Heart right ventricle (tissue), 16 donors: ENCODE results near the gene PIP5K1C. TPM values are rescaled to one million over a fixed set of nuclear protein-coding genes. Genes with fewer than 3 reads are reported as not detected.

Experiments
- ATAC-seq, 8 donors: fragments of 200-7000 bp; cut with Tn5 transposase; one replicate each; pipeline ENCODE4 v1.9.1; 2020; ENCODE audit warnings: mild to moderate bottlenecking in 8 of 8, moderate library complexity in 8 of 8, moderate number of reproducible peaks in 1 of 8
- DNase-seq, 2 donors: peaks; one replicate each; pipeline ENCODE4 v3.0.0-alpha.2; 2020
- H3K27ac ChIP-seq, 10 donors: fragments of 200-600 bp; sonication (generic) in 2 of 10; one replicate each; pipeline versions ENCODE4 v1.5.0 to v1.8.0; 2020 to 2022; ENCODE audit warnings: mild to moderate bottlenecking in 3 of 10
- H3K27me3 ChIP-seq, 7 donors: fragments of 200-600 bp; one replicate each; pipeline ENCODE4 v1.8.0; 2021 to 2022; ENCODE audit warnings: mild to moderate bottlenecking in 2 of 7
- H3K36me3 ChIP-seq, 9 donors: fragments of 200-600 bp; sonication (generic) in 1 of 9; one replicate each; pipeline versions ENCODE4 v1.5.0 to v1.8.0; 2020 to 2022; ENCODE audit warnings: mild to moderate bottlenecking in 2 of 9
- H3K4me1 ChIP-seq, 9 donors: fragments of 200-600 bp; sonication (generic) in 1 of 9; one replicate each; pipeline versions ENCODE4 v1.5.0 to v1.8.0; 2020 to 2022; ENCODE audit warnings: mild to moderate bottlenecking in 4 of 9
- H3K4me3 ChIP-seq, 10 donors: fragments of 200-600 bp; sonication (generic) in 2 of 10; one replicate each; pipeline versions ENCODE4 v1.5.0 to v1.8.0; 2020 to 2022; ENCODE audit warnings: mild to moderate bottlenecking in 7 of 10, moderate library complexity in 2 of 10
- H3K9me3 ChIP-seq, 11 donors: fragments of 200-600 bp in 10 of 11; sonication (generic) in 2 of 11; one replicate each; pipeline versions ENCODE4 v1.5.0 to v1.8.0; 2013 to 2022; ENCODE audit warnings: mild to moderate bottlenecking in 2 of 11, control low read depth in 1 of 11, moderate library complexity in 1 of 11
- CTCF ChIP-seq, 9 donors: fragments of 200-600 bp; sonication (generic) in 2 of 9; IDR thresholded peaks; one replicate each; pipeline versions ENCODE4 v1.5.0 to v1.8.0; 2021 to 2022; ENCODE audit warnings: antibody characterized with exemption in 9 of 9, mild to moderate bottlenecking in 5 of 9, moderate library complexity in 1 of 9
- WGBS, 2 donors: extraction: QIAGEN DNeasy Blood & Tissue Kit; methylation state at CpG; one replicate each; pipeline ENCODE4 v1.1.7; 2013; ENCODE audit warnings: inconsistent platforms in 1 of 2; 5-methylcytosine and 5-hydroxymethylcytosine counted together
- intact Hi-C, 10 donors: fragments of 100-400 bp; cut with DNase I; formaldehyde crosslinking; loops; one replicate each; pipeline versions ENCODE4 v1.11.1 to v1.14.2; 2022
- polyA plus RNA-seq, 2 donors: library from polyadenylated mRNA; stranded (reverse); fragments of 200-250 nt; gene quantifications; one replicate each; pipeline ENCODE4 v1.2.3, GENCODE V29; 2013
- total RNA-seq, 10 donors: library from RNA; stranded (reverse); fragmentation: NEBNext Ultra II Directional in 3 of 10; extraction: Animal tissue kit (Norgen Biotek cat#: 25700) in 3 of 10; gene quantifications; one replicate each; pipeline versions ENCODE4 v1.2.1 to v1.2.4, GENCODE V29; 2021 to 2023
- donor health status: Arrhythmogenic right ventricular cardiomyopathy.
- donor health status: ischemic (EF 13 %, LVEDD 7.1; RV severe dilation, severe dysfunction).
- donor health status: healthy with polysubstance abuse.
- donor health status: DM: no; HTN: yes; CAD: no.
- donor health status: DM: no; HTN: no; CAD: no.
- donor health status: ischemic (EF 25% LVEDD 6.9; RV normal size, moderate dysfunction).
- donor health status: ischemic (EF 25% LVEDD 5.7; RV mildly dilated, moderate dysfunction).
- donor health status: healthy.
- donor health status: DM: yes; HTN: yes; CAD: no.
- donor health status: Ischemic cardiomyopathy.
- donor health status: ischemic (EF 35%, LVEDD 5.7; RV mildly dilated, moderate dysfunction).
- donor health status: nonischemic (EF 11% LVEDD 7.7; RV severe dilation, severe dysfunction).
- donor health status: DM: yes; HTN: yes; CAD: no.
- donor health status: PGD.
- donor health status: ischemic (EF 29% LVEDD 5.4; RV normal size, mild dysfunction).
- donor health status: nonischemic (EF 23%, LVEDD 6.1; RV moderate dilation, normal function).

Gene PIP5K1C
- total and polyA plus RNA-seq, 12 donors, result 18.3 to 46.6 (median 34.9) TPM

- no peak for TF ChIP-seq CTCF (IDR thresholded peaks at IDR 0.05)
- 94% methylated on average over 12 of the region's 12 CpGs for WGBS, 2 donors
- Histone ChIP-seq H3K36me3 (peaks cover 0 to 23% (median 6%) of the 10 kb centered on the region in 9 donors), H3K27me3 (no peaks in the 10 kb centered on the region), H3K4me1 (peaks cover 6 to 30% (median 14%) of the 10 kb centered on the region in 9 donors), H3K9me3 (peaks cover 0 to 12% (median 5%) of the 10 kb centered on the region in 11 donors), H3K27ac (no peak overlapping the region), H3K4me3 (no peak overlapping the region)
- ATAC-seq (no peak), DNase-seq (no peak)
- intact Hi-C loops, result no loop called here
Measured at GRCh38 chr19:3680939-3681338, 19.3 kb downstream of the PIP5K1C start.

DNA sequence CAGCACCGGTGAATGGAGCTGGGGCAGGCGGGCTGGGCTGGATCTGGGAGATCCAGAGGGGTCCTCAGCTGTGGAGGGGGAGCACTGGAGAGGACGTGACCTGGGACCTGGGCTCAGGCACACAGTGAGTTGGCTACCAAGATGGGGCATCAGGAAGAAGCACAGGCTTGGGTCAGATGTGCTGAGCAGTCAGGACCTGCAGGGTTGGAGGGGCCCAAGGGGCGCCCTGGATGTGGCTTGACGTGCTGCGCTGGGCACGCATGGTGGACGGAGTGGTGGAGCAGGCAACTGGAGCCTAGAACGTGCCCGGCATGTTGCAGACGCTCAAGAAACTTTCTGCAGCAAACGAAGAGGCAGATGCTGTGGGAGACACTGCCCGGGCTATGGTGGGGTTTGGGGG, 20.7 kb downstream of the PIP5K1C start:
- Histone ChIP-seq H3K27me3 (no peaks in the 10 kb centered on the region), H3K4me3 (no peak overlapping the region), H3K27ac (no peak overlapping the region), H3K36me3 (peaks cover 0 to 25% (median 6%) of the 10 kb centered on the region in 9 donors), H3K4me1 (peaks cover 6 to 27% (median 14%) of the 10 kb centered on the region in 9 donors), H3K9me3 (peaks cover 0 to 6% (median 4%) of the 10 kb centered on the region in 11 donors)
- DNase-seq, result no peak
- no peak for ATAC-seq
- 94 to 96% methylated on average over 13 of the region's 13 CpGs for WGBS, 2 donors
- intact Hi-C loops, result no loop called here
- no peak for TF ChIP-seq CTCF (IDR thresholded peaks at IDR 0.05)

DNA sequence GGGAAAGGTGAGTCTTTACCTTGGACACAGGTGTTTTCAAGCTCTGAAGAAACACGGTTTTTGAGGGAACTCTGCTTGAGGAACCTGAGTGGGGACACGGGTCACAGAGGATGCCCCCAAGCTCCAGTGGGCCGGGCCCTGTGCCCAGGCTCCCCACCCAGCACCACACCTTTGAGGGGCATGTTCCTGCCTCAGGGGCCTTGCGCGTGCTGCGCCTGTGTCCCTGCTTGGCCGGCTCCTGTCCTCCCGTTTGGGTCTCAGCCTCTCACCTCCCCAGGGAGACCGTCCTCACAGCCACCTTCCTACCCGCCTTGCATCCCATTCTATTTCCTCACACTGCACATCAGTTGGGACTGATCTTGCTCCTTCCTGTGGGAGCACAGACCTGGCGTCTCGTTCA, 21.1 kb downstream of the PIP5K1C start:
- H3K4me3 ChIP-seq, result no peak overlapping the region
- intact Hi-C loops, result no loop called here
- H3K27ac ChIP-seq, result no peak overlapping the region
- TF ChIP-seq CTCF (IDR thresholded peaks at IDR 0.05), result no peak
- H3K4me1 ChIP-seq, result peaks cover 6 to 25% (median 11%) of the 10 kb centered on the region in 9 donors
- H3K9me3 ChIP-seq, result peaks cover 0 to 3% (median 0%) of the 10 kb centered on the region in 11 donors
- WGBS, 2 donors, result 87 to 90% methylated on average over 12 of the region's 12 CpGs
- H3K27me3 ChIP-seq, result no peaks in the 10 kb centered on the region
- no peak for ATAC-seq
- no peak for DNase-seq
- peaks cover 0 to 21% (median 2%) of the 10 kb centered on the region in 9 donors for H3K36me3 ChIP-seq

DNA sequence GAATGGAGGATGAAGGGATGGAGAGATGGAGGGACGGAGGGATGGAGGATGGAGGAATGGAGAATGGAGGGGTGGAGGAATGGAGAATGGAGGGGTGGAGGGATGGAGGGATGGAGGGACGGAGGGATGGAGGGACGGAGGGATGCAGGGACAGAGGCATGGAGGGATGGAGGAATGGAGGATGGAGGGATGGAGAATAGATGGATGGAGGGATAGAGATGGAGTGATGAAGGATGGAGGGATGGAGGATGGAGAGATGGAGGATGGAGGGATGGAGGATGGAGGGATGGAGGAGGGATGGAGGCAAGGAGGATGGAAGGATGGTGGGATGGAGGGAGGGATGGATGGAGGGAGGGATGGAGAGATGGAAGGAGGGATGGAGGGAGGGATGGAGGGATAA, 22.1 kb downstream of the PIP5K1C start:
- DNase-seq (no peak), ATAC-seq (no peak)
- TF ChIP-seq CTCF (IDR thresholded peaks at IDR 0.05), result no peak
- intact Hi-C loops, result no loop called here
- peaks cover 0 to 21% (median 0%) of the 10 kb centered on the region in 9 donors for H3K36me3 ChIP-seq
- H3K27me3 ChIP-seq, result no peaks in the 10 kb centered on the region
- H3K4me3 ChIP-seq, result no peak overlapping the region
- H3K27ac ChIP-seq, result no peak overlapping the region
- peaks cover 0 to 7% (median 0%) of the 10 kb centered on the region in 11 donors for H3K9me3 ChIP-seq
- H3K4me1 ChIP-seq, result peaks cover 3 to 19% (median 8%) of the 10 kb centered on the region in 9 donors
- 100% methylated on average over 3 of the region's 3 CpGs for WGBS, 2 donors
